Naive B cell (primary cell): ENCODE measurements around the gene KCNQ2. TPM values are rescaled to one million over a fixed set of nuclear protein-coding genes. Genes with fewer than 3 reads are reported as not detected.

Experiments used
- ATAC-seq, 2 donors: fragments of 150-1000 bp; cut with Tn5 transposase; 2 replicates each; pipeline ENCODE4 v1.10.0; 2021; ENCODE audit warnings: low read depth in 2 of 2, mild to moderate bottlenecking in 2 of 2, moderate library complexity in 2 of 2
- DNase-seq: peaks from one replicate; pipeline ENCODE4 v3.0.0; 2022
- H3K27ac Mint-ChIP-seq, 6 donors: one replicate each; pipeline ENCODE4 v1.8.0; 2020 to 2022; ENCODE audit warnings: mild to moderate bottlenecking in 6 of 6, mixed read lengths in 6 of 6, moderate library complexity in 5 of 6, inconsistent platforms in 2 of 6
- H3K27me3 Mint-ChIP-seq, 3 donors: one replicate each; pipeline ENCODE4 v1.8.0; 2021 to 2022; ENCODE audit warnings: mixed read lengths in 3 of 3, mild to moderate bottlenecking in 1 of 3
- H3K36me3 Mint-ChIP-seq, 2 donors: one replicate each; pipeline ENCODE4 v1.8.0; 2020 to 2022; ENCODE audit warnings: mixed read lengths in 2 of 2, inconsistent platforms in 1 of 2, mild to moderate bottlenecking in 1 of 2
- H3K4me1 Mint-ChIP-seq, 3 donors: one replicate each; pipeline ENCODE4 v1.8.0; 2020 to 2022; ENCODE audit warnings: mixed read lengths in 3 of 3, inconsistent platforms in 1 of 3, mild to moderate bottlenecking in 1 of 3, moderate library complexity in 1 of 3
- H3K4me3 Mint-ChIP-seq, 8 donors: one replicate each; pipeline ENCODE4 v1.8.0; 2020 to 2022; ENCODE audit warnings: mild to moderate bottlenecking in 8 of 8, mixed read lengths in 8 of 8, moderate library complexity in 8 of 8, inconsistent platforms in 2 of 8
- H3K9me3 Mint-ChIP-seq, 7 donors: one replicate each; pipeline ENCODE4 v1.8.0; 2020 to 2022; ENCODE audit warnings: mixed read lengths in 7 of 7, mild to moderate bottlenecking in 5 of 7, inconsistent platforms in 2 of 7, moderate library complexity in 1 of 7
- polyA plus RNA-seq, 6 donors: library from polyadenylated mRNA; unstranded; fragments of 300-500 nt; fragmentation: Illumina TruSeq; gene quantifications; one replicate each; pipeline ENCODE4 v1.2.3, GENCODE V29; 2021; ENCODE audit warnings: low read depth in 6 of 6

KCNQ2 gene
- polyA plus RNA-seq, 6 donors from 2014 or later: 0.54 to 1.1 TPM; not detected in 4

- ATAC-seq (peak; percentile 59 to 81), DNase-seq (peak; percentile 63)
- H3K4me3 Mint-ChIP-seq: peak overlapping the region in 4 of 8 donors; percentile 18 to 45 (median 31)
- H3K27ac Mint-ChIP-seq: peak overlapping the region in 1 of 6 donors; percentile 72
- peaks cover 0 to 3% (median 0%) of the 10 kb centered on the region in 7 donors for H3K9me3 Mint-ChIP-seq
- peaks cover 10 to 47% (median 10%) of the 10 kb centered on the region in 3 donors for H3K27me3 Mint-ChIP-seq
- H3K4me1 Mint-ChIP-seq: peaks cover 7 to 12% (median 9%) of the 10 kb centered on the region in 3 donors
- H3K36me3 Mint-ChIP-seq: no peaks in the 10 kb centered on the region
These were observed 37.7 kb downstream of the KCNQ2 start for GRCh38 chr20:63434599-63435378.

- no peak overlapping the region for H3K4me3 Mint-ChIP-seq
- no peak overlapping the region for H3K27ac Mint-ChIP-seq
- H3K36me3 Mint-ChIP-seq: no peaks in the 10 kb centered on the region
- H3K27me3 Mint-ChIP-seq: peaks cover 10 to 39% (median 17%) of the 10 kb centered on the region in 3 donors
- peaks cover 0 to 3% (median 0%) of the 10 kb centered on the region in 7 donors for H3K9me3 Mint-ChIP-seq
- ATAC-seq (no peak), DNase-seq (no peak)
- peaks cover 7 to 12% (median 9%) of the 10 kb centered on the region in 3 donors for H3K4me1 Mint-ChIP-seq
These were observed 38.5 kb downstream of the KCNQ2 start for GRCh38 chr20:63433756-63434531.

- H3K4me1 Mint-ChIP-seq: peaks cover 7 to 12% (median 9%) of the 10 kb centered on the region in 3 donors
- no peak for DNase-seq
- H3K27ac Mint-ChIP-seq: no peak overlapping the region
- peak overlapping the region in 1 of 8 donors; percentile 23 for H3K4me3 Mint-ChIP-seq
- peak in 1 of 2 donors; percentile 25 for ATAC-seq
- peaks cover 0 to 3% (median 0%) of the 10 kb centered on the region in 7 donors for H3K9me3 Mint-ChIP-seq
- H3K36me3 Mint-ChIP-seq: no peaks in the 10 kb centered on the region
- peaks cover 10 to 33% (median 17%) of the 10 kb centered on the region in 3 donors for H3K27me3 Mint-ChIP-seq
These were observed 39.1 kb downstream of the KCNQ2 start for GRCh38 chr20:63433351-63433750.

GRCh38 chr20:63432577-63433325, 39.7 kb downstream of the KCNQ2 start:
- Mint-ChIP-seq H3K27me3 (peaks cover 10 to 34% (median 17%) of the 10 kb centered on the region in 3 donors), H3K36me3 (no peaks in the 10 kb centered on the region), H3K9me3 (peaks cover 0 to 3% (median 0%) of the 10 kb centered on the region in 7 donors)

GRCh38 chr20:63431944-63432343, 40.5 kb downstream of the KCNQ2 start:
- Mint-ChIP-seq H3K4me3 (no peak overlapping the region), H3K27me3 (peaks cover 4 to 32% (median 17%) of the 10 kb centered on the region in 3 donors), H3K36me3 (no peaks in the 10 kb centered on the region), H3K4me1 (peaks cover 7 to 12% (median 9%) of the 10 kb centered on the region in 3 donors), H3K9me3 (peaks cover 0 to 5% (median 1%) of the 10 kb centered on the region in 7 donors), H3K27ac (no peak overlapping the region)
- DNase-seq (no peak), ATAC-seq (no peak)

More at GRCh38 chr20:63432577-63433325, 39.7 kb downstream of the KCNQ2 start:
- no peak overlapping the region for H3K4me3 Mint-ChIP-seq
- DNase-seq (no peak), ATAC-seq (no peak)
- peaks cover 7 to 12% (median 9%) of the 10 kb centered on the region in 3 donors for H3K4me1 Mint-ChIP-seq
- no peak overlapping the region for H3K27ac Mint-ChIP-seq

- H3K4me3 Mint-ChIP-seq: no peak overlapping the region
- H3K27ac Mint-ChIP-seq: peak overlapping the region in 1 of 6 donors; percentile 80
- peaks cover 4 to 34% (median 17%) of the 10 kb centered on the region in 3 donors for H3K27me3 Mint-ChIP-seq
- H3K4me1 Mint-ChIP-seq: peaks cover 7 to 12% (median 9%) of the 10 kb centered on the region in 3 donors
- ATAC-seq: no peak
- H3K9me3 Mint-ChIP-seq: peaks cover 0 to 5% (median 1%) of the 10 kb centered on the region in 7 donors
- no peaks in the 10 kb centered on the region for H3K36me3 Mint-ChIP-seq
- no peak for DNase-seq
These were observed 41.6 kb downstream of the KCNQ2 start for GRCh38 chr20:63430891-63431290.

- no peak overlapping the region for H3K4me3 Mint-ChIP-seq
- no peak overlapping the region for H3K27ac Mint-ChIP-seq
- peaks cover 4 to 28% (median 21%) of the 10 kb centered on the region in 3 donors for H3K27me3 Mint-ChIP-seq
- no peaks in the 10 kb centered on the region for H3K36me3 Mint-ChIP-seq
- ATAC-seq (no peak), DNase-seq (no peak)
- peaks cover 5 to 10% (median 8%) of the 10 kb centered on the region in 3 donors for H3K4me1 Mint-ChIP-seq
- H3K9me3 Mint-ChIP-seq: peaks cover 0 to 5% (median 3%) of the 10 kb centered on the region in 7 donors
These were observed 42.5 kb downstream of the KCNQ2 start for GRCh38 chr20:63429992-63430391.

- Mint-ChIP-seq H3K27ac (no peak overlapping the region), H3K4me3 (no peak overlapping the region), H3K27me3 (peaks cover 0 to 23% (median 18%) of the 10 kb centered on the region in 3 donors), H3K36me3 (no peaks in the 10 kb centered on the region), H3K9me3 (peaks cover 0 to 5% (median 4%) of the 10 kb centered on the region in 7 donors), H3K4me1 (peaks cover 0 to 4% (median 0%) of the 10 kb centered on the region in 3 donors)
- DNase-seq (no peak), ATAC-seq (no peak)
These were observed 43.4 kb downstream of the KCNQ2 start for GRCh38 chr20:63428906-63429575.

GRCh38 chr20:63427724-63428330, 44.6 kb downstream of the KCNQ2 start:
- H3K36me3 Mint-ChIP-seq: no peaks in the 10 kb centered on the region
- ATAC-seq: no peak

GRCh38 chr20:63427206-63427605, 45.2 kb downstream of the KCNQ2 start:
- ATAC-seq (no peak), DNase-seq (no peak)
- Mint-ChIP-seq H3K9me3 (peaks cover 0 to 5% (median 4%) of the 10 kb centered on the region in 7 donors), H3K36me3 (no peaks in the 10 kb centered on the region), H3K27ac (no peak overlapping the region), H3K4me1 (peaks cover 0 to 4% (median 0%) of the 10 kb centered on the region in 3 donors), H3K27me3 (peaks cover 0 to 18% (median 17%) of the 10 kb centered on the region in 3 donors), H3K4me3 (no peak overlapping the region)

More at GRCh38 chr20:63427724-63428330, 44.6 kb downstream of the KCNQ2 start:
- H3K4me3 Mint-ChIP-seq: peak overlapping the region in 1 of 8 donors; percentile 74
- peaks cover 0 to 5% (median 4%) of the 10 kb centered on the region in 7 donors for H3K9me3 Mint-ChIP-seq
- DNase-seq: no peak
- H3K27ac Mint-ChIP-seq: no peak overlapping the region
- peaks cover 0 to 18% (median 17%) of the 10 kb centered on the region in 3 donors for H3K27me3 Mint-ChIP-seq
- peaks cover 0 to 4% (median 0%) of the 10 kb centered on the region in 3 donors for H3K4me1 Mint-ChIP-seq

GRCh38 chr20:63425846-63426485, 46.5 kb downstream of the KCNQ2 start:
- H3K4me3 Mint-ChIP-seq: no peak overlapping the region
- no peak for DNase-seq
- peaks cover 0 to 5% (median 2%) of the 10 kb centered on the region in 7 donors for H3K9me3 Mint-ChIP-seq
- H3K27ac Mint-ChIP-seq: no peak overlapping the region
- no peaks in the 10 kb centered on the region for H3K36me3 Mint-ChIP-seq
- H3K4me1 Mint-ChIP-seq: no peaks in the 10 kb centered on the region
- ATAC-seq: no peak
- peaks cover 0 to 18% (median 17%) of the 10 kb centered on the region in 3 donors for H3K27me3 Mint-ChIP-seq
